GM12878 (cell line): Measurements from ENCODE around the gene PPM1E.

Experiments used
- SIX5 ChIP-seq: IDR thresholded peaks from 2 replicates; pipeline ENCODE4 v1.6.1; 2011; ENCODE audit warnings: mild to moderate bottlenecking, low read depth, low read length, moderate library complexity; ENCODE audit not compliant: severe bottlenecking
- TF ChIP-seq, protein P1 (sequence below): fragments of 450-650 bp; conservative IDR thresholded peaks from 2 replicates; pipeline ENCODE4 v1.6.1; 2017; ENCODE audit warnings: mild to moderate bottlenecking, moderate library complexity
- TF ChIP-seq, protein P2 (sequence below), 3 experiments: IDR thresholded peaks in 2 of 3; conservative IDR thresholded peaks in 1 of 3; 2 replicates each; pipeline ENCODE4 v1.5.1; 2011; ENCODE audit warnings: low read depth in 3 of 3, low read length in 3 of 3, mild to moderate bottlenecking in 3 of 3, control low read depth in 2 of 3, moderate library complexity in 2 of 3, inconsistent platforms in 1 of 3, mixed read lengths in 1 of 3; ENCODE audit not compliant: control insufficient read depth in 2 of 3, insufficient read depth in 1 of 3; ENCODE audit errors: extremely low read depth in 1 of 3

DNA sequence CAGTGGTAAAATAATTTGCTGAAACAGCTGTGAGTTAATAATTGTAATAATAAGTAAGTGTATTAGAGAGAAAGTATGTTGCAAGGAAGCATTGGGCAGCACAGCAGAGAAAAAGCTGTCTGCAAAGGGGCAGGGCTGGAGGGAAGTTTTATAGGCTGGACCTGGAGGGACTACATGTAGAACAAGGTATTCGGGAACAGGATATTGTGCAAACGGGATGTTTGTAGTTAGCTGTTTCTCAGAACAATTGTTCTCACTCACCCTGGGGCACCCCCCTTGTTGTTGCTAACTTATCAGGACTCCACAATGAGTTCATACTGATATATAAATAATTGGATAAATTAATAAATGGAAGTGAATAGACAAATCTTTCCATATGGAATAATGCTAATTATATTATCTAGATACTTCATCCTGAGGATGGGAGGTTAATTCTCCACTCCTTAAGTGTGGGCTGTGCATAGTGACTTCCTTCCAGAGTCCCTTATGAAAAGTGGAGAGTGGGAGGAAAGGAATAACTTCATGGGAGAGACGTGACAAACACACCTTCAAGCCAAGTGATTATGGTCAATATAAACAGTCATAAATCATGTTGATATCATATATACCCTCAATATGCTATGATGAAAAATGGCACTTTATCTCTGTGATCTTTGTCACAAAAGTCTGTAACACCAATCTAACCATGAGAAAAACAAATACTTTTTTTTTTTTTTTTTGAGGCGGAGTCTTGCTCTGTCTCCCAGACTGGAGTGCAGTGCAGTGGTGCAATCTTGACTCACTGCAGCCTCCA is 85.4 kb downstream of the PPM1E start:
- TF ChIP-seq, protein P1, sequence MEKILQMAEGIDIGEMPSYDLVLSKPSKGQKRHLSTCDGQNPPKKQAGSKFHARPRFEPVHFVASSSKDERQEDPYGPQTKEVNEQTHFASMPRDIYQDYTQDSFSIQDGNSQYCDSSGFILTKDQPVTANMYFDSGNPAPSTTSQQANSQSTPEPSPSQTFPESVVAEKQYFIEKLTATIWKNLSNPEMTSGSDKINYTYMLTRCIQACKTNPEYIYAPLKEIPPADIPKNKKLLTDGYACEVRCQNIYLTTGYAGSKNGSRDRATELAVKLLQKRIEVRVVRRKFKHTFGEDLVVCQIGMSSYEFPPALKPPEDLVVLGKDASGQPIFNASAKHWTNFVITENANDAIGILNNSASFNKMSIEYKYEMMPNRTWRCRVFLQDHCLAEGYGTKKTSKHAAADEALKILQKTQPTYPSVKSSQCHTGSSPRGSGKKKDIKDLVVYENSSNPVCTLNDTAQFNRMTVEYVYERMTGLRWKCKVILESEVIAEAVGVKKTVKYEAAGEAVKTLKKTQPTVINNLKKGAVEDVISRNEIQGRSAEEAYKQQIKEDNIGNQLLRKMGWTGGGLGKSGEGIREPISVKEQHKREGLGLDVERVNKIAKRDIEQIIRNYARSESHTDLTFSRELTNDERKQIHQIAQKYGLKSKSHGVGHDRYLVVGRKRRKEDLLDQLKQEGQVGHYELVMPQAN: no peak
- TF ChIP-seq, protein P2, sequence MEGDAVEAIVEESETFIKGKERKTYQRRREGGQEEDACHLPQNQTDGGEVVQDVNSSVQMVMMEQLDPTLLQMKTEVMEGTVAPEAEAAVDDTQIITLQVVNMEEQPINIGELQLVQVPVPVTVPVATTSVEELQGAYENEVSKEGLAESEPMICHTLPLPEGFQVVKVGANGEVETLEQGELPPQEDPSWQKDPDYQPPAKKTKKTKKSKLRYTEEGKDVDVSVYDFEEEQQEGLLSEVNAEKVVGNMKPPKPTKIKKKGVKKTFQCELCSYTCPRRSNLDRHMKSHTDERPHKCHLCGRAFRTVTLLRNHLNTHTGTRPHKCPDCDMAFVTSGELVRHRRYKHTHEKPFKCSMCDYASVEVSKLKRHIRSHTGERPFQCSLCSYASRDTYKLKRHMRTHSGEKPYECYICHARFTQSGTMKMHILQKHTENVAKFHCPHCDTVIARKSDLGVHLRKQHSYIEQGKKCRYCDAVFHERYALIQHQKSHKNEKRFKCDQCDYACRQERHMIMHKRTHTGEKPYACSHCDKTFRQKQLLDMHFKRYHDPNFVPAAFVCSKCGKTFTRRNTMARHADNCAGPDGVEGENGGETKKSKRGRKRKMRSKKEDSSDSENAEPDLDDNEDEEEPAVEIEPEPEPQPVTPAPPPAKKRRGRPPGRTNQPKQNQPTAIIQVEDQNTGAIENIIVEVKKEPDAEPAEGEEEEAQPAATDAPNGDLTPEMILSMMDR (IDR thresholded peaks at IDR 0.05 in 2 of 3, conservative IDR thresholded peaks at IDR 0.05 in 1 of 3; ENCODE audit: control insufficient read depth in 2 of 3, extremely low read depth in 1 of 3, insufficient read depth in 1 of 3, low read depth in 3 of 3, low read length in 3 of 3): no peak
- TF ChIP-seq SIX5: no peak
